CD4-positive, alpha-beta T cell treated with Interleukin-6 at 100 ng/mL for 8 hours (primary cell): ENCODE data around the gene MAN1C1.
"Not testable (repeated sequence)": the region's sequence is repeated elsewhere in the genome, so short reads cannot be mapped to it uniquely, and the experiment has no call there.

Source experiments
- DNase-seq: peaks from one replicate; pipeline ENCODE4 v3.0.0-alpha.2; 2020; ENCODE audit warnings: mixed read lengths, low spot score

MAN1C1 gene

GRCh38 chr1:25636141-25636540 lies 19.6 kb downstream of the MAN1C1 start:
- DNase-seq, result not testable (repeated sequence)

GRCh38 chr1:25640646-25641328 lies 24.2 kb downstream of the MAN1C1 start:
- DNase-seq, result no peak

DNA sequence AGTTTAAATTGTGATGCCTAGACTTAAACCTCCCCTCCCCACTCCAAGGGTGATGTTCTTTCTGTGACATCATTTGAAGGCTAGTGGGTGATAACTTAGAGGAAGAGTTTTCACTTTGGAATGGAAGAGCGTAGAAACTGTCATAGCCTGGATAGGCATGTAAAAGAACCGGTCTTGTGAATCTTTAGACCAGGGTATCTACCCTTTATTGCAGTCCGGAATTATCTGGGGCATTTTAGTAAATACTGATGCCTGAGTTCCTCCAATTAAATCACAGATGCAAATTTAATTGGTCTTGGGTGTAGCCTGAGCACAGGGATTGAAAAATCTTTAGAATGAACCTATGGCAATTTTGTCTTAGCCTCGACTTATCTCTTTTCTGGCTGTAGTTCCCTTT lies 24.7 kb downstream of the MAN1C1 start:
- DNase-seq, result no peak

- DNase-seq, result no peak
These were observed 25.5 kb downstream of the MAN1C1 start for GRCh38 chr1:25641931-25642573.

DNA sequence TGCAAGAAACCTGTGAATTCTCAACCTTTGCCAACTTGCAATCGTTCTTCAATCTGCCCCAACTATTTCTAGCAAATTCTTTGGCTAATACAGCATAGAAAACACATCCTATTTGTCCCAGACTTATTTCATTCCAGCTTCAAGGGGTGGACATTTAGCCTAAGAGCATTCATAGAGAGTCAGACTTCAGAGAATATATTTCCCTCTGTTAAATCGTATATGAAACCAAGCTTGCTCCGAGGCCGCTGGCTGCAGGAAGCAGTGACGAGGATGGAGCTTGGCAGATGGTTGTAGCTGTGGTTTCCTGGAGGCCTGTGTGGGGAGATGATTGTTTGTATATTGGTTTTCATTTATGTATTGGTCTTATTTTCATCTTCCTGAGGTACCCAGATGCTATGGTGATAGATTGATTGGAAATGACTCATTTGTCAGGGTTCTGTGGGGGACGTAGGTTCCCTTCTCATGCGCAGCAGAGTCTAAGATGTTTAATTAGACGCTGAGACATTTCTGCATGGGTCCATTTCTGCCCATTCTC lies 26.1 kb downstream of the MAN1C1 start:
- DNase-seq, result peak; percentile 81

GRCh38 chr1:25643929-25644328 lies 27.3 kb downstream of the MAN1C1 start:
- DNase-seq, result no peak

DNA sequence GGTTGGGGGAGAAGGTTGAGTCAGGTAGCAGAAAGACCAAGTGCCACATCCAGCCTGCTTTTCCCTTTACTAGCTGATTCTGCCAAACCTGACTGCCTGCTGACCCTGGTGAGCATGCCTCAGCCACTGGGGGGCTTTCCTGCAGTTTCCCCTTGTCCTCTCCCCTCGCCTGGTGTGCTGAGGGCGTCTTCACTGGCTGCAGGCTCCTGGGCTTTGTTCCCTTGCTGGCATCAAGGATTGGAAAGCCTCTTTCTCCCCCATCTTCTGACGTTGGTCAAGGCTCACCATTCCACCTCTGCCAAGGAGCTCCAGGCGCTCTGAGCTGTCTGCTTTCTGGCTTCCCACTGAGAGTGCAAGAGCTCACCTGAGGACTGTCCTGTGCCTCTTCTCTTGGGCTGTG lies 28.4 kb downstream of the MAN1C1 start:
- DNase-seq, result no peak

GRCh38 chr1:25645637-25646400 lies 29.2 kb downstream of the MAN1C1 start:
- no peak for DNase-seq

- no peak for DNase-seq
These were observed 30.5 kb downstream of the MAN1C1 start for GRCh38 chr1:25647106-25647505.

DNA sequence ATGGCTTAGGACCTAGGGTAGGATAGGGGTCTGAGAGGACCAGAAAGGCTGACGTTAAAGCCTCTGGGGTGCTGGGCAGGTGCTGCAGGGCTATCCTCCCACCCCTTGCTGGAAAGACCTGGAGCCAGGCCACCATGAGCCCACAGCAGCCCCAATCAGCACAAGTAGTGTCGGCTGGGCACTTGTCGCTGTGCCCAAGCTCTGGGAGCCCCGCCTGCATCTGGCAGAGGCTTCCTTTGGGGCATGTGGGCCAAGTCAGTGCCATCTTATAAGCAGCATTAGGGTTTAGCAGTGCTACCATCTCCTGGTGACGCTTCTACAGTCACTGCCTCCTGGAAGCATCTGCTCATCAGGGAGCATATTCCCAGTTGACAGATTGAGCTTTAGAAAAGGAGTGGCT lies 31.3 kb downstream of the MAN1C1 start:
- no peak for DNase-seq

DNA sequence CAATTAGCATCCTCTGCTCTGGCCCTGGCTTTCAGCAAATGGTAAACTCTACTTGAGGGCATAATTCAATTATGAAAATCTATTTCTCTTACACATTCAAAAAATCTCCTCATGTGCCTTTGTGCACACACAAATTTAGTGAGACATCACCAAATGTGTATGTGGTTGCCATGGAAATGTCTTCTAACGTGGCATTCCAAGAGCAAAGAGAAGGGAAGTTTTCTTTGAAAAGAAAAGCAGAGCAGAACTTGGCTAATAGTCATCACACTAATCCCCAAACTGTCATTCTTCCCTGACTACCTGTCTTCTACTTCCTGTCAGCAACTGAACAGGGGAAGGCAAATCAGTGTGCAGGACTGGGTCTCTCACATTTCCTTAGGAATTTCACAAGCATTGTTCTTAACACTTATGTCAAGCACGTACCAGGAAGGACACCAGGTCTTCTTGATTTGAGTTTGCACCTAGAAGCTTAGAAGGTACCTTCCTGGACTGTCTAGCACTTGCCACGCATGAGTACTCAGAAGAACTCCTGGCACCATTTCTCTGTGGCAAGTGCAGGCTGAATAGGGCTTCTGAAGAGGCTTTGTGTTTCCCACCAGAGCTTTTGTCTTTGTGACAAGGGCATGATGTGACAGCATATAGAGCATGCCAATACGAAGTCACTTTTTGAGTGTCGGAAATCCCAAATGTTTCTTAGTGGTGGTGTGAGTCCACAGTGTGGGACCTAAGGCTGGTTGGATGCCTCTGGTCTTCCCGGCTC lies 32.3 kb downstream of the MAN1C1 start:
- DNase-seq, result no peak

GRCh38 chr1:25649505-25650288 lies 33.1 kb downstream of the MAN1C1 start:
- DNase-seq, result no peak

- DNase-seq, result no peak
These were observed 33.6 kb downstream of the MAN1C1 start for GRCh38 chr1:25650289-25650576.

GRCh38 chr1:25651036-25651640 lies 34.5 kb downstream of the MAN1C1 start:
- no peak for DNase-seq

DNA sequence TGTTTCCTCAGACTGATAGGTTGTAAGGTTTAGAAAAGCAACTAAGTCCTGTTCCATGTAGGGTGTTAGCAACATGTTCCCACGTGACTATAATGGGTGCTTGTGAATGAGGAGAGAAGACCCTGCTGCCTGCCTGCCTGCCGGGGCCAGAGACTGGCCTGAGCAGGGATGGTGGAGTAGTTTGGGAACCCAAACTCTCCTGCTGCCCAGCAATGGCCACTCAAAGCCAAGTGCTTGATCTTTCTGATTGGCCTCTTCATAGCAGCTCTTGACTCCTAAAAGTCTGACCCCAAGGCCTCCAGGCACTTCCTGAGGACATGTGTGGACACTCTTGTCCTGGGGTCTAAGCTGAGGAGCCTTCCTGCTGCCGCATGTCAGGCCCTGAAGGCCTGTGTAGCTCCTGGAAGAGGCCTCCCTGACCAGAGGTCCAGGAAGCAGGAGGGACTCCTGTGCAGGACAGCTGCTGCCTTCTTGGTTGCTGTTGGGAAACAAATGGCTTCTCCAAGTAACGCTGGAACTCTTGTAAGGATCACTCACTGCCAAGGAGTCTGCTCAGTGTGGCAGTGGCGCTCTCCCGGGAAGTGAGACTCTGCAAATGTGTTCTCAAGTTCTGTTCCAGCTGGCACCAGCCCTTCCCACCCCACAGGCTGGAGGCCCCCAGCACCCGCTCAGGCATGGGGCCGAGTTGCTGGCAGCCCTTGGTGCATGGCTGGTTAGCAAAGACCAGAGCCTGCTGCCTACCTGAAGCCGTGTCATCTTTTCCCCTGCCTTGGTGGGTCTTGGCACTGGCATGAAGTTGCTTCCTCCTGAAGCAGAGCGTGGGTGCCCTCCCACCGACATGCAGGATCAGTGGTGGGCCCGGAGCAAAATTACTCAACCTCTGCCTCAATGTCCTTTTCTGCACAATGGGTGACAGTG lies 35.5 kb downstream of the MAN1C1 start:
- no peak for DNase-seq

GRCh38 chr1:25653558-25653957 lies 37.0 kb downstream of the MAN1C1 start:
- DNase-seq, result no peak

- DNase-seq, result no peak
These were observed 37.6 kb downstream of the MAN1C1 start for GRCh38 chr1:25654109-25654660.

- no peak for DNase-seq
These were observed 40.7 kb downstream of the MAN1C1 start for GRCh38 chr1:25657121-25657882.
